ENCODE measurements around the gene MARCHF9.

DNA sequence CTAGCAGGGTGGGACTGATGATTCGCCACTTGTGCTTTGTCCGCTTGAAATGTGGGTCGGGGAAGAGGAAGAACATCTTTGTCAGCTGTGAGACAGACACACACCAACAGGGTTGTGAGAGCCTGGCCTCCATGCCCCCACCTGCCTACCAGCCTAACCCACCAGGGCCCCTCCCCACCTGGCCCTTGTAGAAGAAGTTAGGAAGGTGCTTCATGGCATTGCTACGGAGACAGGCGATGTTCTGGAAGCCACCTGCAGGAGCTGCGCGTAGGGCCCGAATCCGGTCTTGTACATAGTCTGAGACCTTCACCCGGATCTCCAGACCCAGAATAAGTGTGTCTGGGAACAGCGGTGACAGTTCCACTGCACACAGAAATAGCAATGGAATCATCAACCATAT lies 14.7 kb downstream of the MARCHF9 start:
- TF ChIP-seq POLR2A (IDR thresholded peaks at IDR 0.05), result no peak
- TF ChIP-seq, protein P1, sequence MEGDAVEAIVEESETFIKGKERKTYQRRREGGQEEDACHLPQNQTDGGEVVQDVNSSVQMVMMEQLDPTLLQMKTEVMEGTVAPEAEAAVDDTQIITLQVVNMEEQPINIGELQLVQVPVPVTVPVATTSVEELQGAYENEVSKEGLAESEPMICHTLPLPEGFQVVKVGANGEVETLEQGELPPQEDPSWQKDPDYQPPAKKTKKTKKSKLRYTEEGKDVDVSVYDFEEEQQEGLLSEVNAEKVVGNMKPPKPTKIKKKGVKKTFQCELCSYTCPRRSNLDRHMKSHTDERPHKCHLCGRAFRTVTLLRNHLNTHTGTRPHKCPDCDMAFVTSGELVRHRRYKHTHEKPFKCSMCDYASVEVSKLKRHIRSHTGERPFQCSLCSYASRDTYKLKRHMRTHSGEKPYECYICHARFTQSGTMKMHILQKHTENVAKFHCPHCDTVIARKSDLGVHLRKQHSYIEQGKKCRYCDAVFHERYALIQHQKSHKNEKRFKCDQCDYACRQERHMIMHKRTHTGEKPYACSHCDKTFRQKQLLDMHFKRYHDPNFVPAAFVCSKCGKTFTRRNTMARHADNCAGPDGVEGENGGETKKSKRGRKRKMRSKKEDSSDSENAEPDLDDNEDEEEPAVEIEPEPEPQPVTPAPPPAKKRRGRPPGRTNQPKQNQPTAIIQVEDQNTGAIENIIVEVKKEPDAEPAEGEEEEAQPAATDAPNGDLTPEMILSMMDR (IDR thresholded peaks at IDR 0.05), result no peak

Measured in tibial nerve (tissue), 3 donors.